ENCODE results near the gene SLC38A5. TPM values are rescaled to one million over a fixed set of nuclear protein-coding genes. Genes with fewer than 3 reads are reported as not detected.
"Not testable (repeated sequence)": the region's sequence is repeated elsewhere in the genome, so short reads cannot be mapped to it uniquely, and the experiment has no call there.

Gene SLC38A5
- total RNA-seq, 4 donors from 2014 or later, result 2.5 to 7.9 (median 7.4) TPM

GRCh38 chrX:48456628-48457331 lies 13.3 kb downstream of the SLC38A5 start:
- Histone ChIP-seq H3K36me3 (no peaks in the 10 kb centered on the region), H3K27ac (replicated peaks in 1 of 4) (no peak overlapping the region), H3K4me1 (no peaks in the 10 kb centered on the region), H3K4me3 (no peak overlapping the region), H3K9me3 (no peaks in the 10 kb centered on the region), H3K27me3 (no peaks in the 10 kb centered on the region)
- WGBS, result 83% methylated on average over 6 of the region's 6 CpGs
- TF ChIP-seq POLR2A (IDR thresholded peaks at IDR 0.05; ENCODE audit: low read depth) (no peak), POLR2AphosphoS5 (IDR thresholded peaks at IDR 0.05) (no peak), EP300 (IDR thresholded peaks at IDR 0.05) (no peak), CTCF (IDR thresholded peaks at IDR 0.05) (no peak)
- no peak for DNase-seq (ENCODE audit: extremely low spot score)
- intact Hi-C loops (cut with DNase I), result no loop called here

- H3K36me3 ChIP-seq, result no peaks in the 10 kb centered on the region
- H3K27ac ChIP-seq (replicated peaks in 1 of 4), result no peak overlapping the region
- DNase-seq (ENCODE audit: extremely low spot score), result no peak
- H3K4me3 ChIP-seq, result no peak overlapping the region
- no peak for TF ChIP-seq POLR2A (IDR thresholded peaks at IDR 0.05; ENCODE audit: low read depth)
- TF ChIP-seq CTCF (IDR thresholded peaks at IDR 0.05), result no peak
- no peak for TF ChIP-seq EP300 (IDR thresholded peaks at IDR 0.05)
- no peak for TF ChIP-seq POLR2AphosphoS5 (IDR thresholded peaks at IDR 0.05)
- no peaks in the 10 kb centered on the region for H3K4me1 ChIP-seq
- H3K27me3 ChIP-seq, result no peaks in the 10 kb centered on the region
- H3K9me3 ChIP-seq, result no peaks in the 10 kb centered on the region
- intact Hi-C loops (cut with DNase I), result no loop called here
- 38% methylated on average over 4 of the region's 4 CpGs for WGBS
These were observed 18.4 kb downstream of the SLC38A5 start for GRCh38 chrX:48451708-48452107.

- TF ChIP-seq POLR2AphosphoS5 (IDR thresholded peaks at IDR 0.05) (no peak), CTCF (IDR thresholded peaks at IDR 0.05) (no peak), EP300 (IDR thresholded peaks at IDR 0.05) (no peak), POLR2A (IDR thresholded peaks at IDR 0.05; ENCODE audit: low read depth) (no peak)
These were observed 20.0 kb downstream of the SLC38A5 start for GRCh38 chrX:48450076-48450475.

GRCh38 chrX:48447201-48447600 lies 22.9 kb downstream of the SLC38A5 start:
- intact Hi-C loops (cut with DNase I); H3K27me3 ChIP-seq; H3K9me3 ChIP-seq; H3K36me3 ChIP-seq; DNase-seq (ENCODE audit: extremely low spot score); H3K27ac ChIP-seq (replicated peaks in 1 of 4); H3K4me1 ChIP-seq; H3K4me3 ChIP-seq: not testable (repeated sequence)
- 87% methylated on average over 6 of the region's 6 CpGs for WGBS

More at GRCh38 chrX:48450076-48450475, 20.0 kb downstream of the SLC38A5 start:
- no peak for DNase-seq (ENCODE audit: extremely low spot score)
- Histone ChIP-seq H3K27ac (replicated peaks in 1 of 4) (no peak overlapping the region), H3K9me3 (no peaks in the 10 kb centered on the region), H3K4me1 (no peaks in the 10 kb centered on the region), H3K4me3 (no peak overlapping the region), H3K27me3 (no peaks in the 10 kb centered on the region), H3K36me3 (no peaks in the 10 kb centered on the region)
- intact Hi-C loops (cut with DNase I), result no loop called here

- H3K27me3 ChIP-seq; H3K4me1 ChIP-seq; H3K36me3 ChIP-seq; DNase-seq (ENCODE audit: extremely low spot score); H3K4me3 ChIP-seq; H3K27ac ChIP-seq (replicated peaks in 1 of 4); intact Hi-C loops (cut with DNase I): not testable (repeated sequence)
- 67% methylated on average over 1 of the region's 13 CpGs for WGBS
- H3K9me3 ChIP-seq, result peaks cover 0 to 11% (median 0%) of the 10 kb centered on the region in 4 donors
These were observed 36.3 kb downstream of the SLC38A5 start for GRCh38 chrX:48433713-48434112.

- WGBS, result 74% methylated on average over 4 of the region's 4 CpGs
- DNase-seq (ENCODE audit: extremely low spot score); H3K27me3 ChIP-seq; H3K27ac ChIP-seq (replicated peaks in 1 of 4); H3K4me1 ChIP-seq; H3K36me3 ChIP-seq; H3K4me3 ChIP-seq; intact Hi-C loops (cut with DNase I): not testable (repeated sequence)
- peaks cover 0 to 11% (median 0%) of the 10 kb centered on the region in 4 donors for H3K9me3 ChIP-seq
These were observed 39.9 kb downstream of the SLC38A5 start for GRCh38 chrX:48430166-48430565.

GRCh38 chrX:48429606-48430005 lies 40.5 kb downstream of the SLC38A5 start:
- H3K36me3 ChIP-seq; H3K4me3 ChIP-seq; DNase-seq (ENCODE audit: extremely low spot score); H3K4me1 ChIP-seq; H3K9me3 ChIP-seq; intact Hi-C loops (cut with DNase I); H3K27ac ChIP-seq (replicated peaks in 1 of 4); H3K27me3 ChIP-seq: not testable (repeated sequence)
- 59% methylated on average over 5 of the region's 5 CpGs for WGBS

GRCh38 chrX:48427027-48427716 lies 42.9 kb downstream of the SLC38A5 start:
- H3K4me1 ChIP-seq; intact Hi-C loops (cut with DNase I); DNase-seq (ENCODE audit: extremely low spot score); H3K4me3 ChIP-seq; H3K27me3 ChIP-seq; H3K27ac ChIP-seq (replicated peaks in 1 of 4); H3K36me3 ChIP-seq; H3K9me3 ChIP-seq: not testable (repeated sequence)
- no CpG with 5 or more reads among the region's 12 CpGs for WGBS

- no CpG with 5 or more reads among the region's 15 CpGs for WGBS
- H3K27ac ChIP-seq (replicated peaks in 1 of 4); H3K9me3 ChIP-seq; H3K27me3 ChIP-seq; H3K36me3 ChIP-seq; H3K4me3 ChIP-seq; DNase-seq (ENCODE audit: extremely low spot score); H3K4me1 ChIP-seq; intact Hi-C loops (cut with DNase I): not testable (repeated sequence)
These were observed 58.2 kb downstream of the SLC38A5 start, which contains the start of gene SSX4B for GRCh38 chrX:48411860-48412259. Gene SSX4B, minus strand, starts transcription at chrX:48411960. Its CDS starts 588 bp downstream, at chrX:48411372.

Data from esophagus muscularis mucosa (tissue), 4 donors.